Smooth muscle cell (in vitro differentiated cells): ENCODE results near the gene PALLD. TPM values are rescaled to one million over a fixed set of nuclear protein-coding genes. Genes with fewer than 3 reads are reported as not detected.

Source experiments
- DNase-seq: peaks from one replicate; lab custom pipeline; 2025; ENCODE audit not compliant: unreplicated experiment; lab: John Stamatoyannopoulos, UW
- H2AFZ ChIP-seq: fragments of 200-600 bp; sonication (generic); 2 replicates; pipeline ENCODE4 v1.6.0; 2016; ENCODE audit warnings: antibody characterized with exemption, low read depth, mild to moderate bottlenecking
- H3F3A ChIP-seq: fragments of 200-600 bp; sonication (generic); 2 replicates; pipeline ENCODE4 v1.6.0; 2017; ENCODE audit warnings: antibody characterized with exemption, low read depth
- H3K27ac ChIP-seq: fragments of 200-600 bp; sonication (generic); 2 replicates; pipeline ENCODE4 v1.5.1; 2016; ENCODE audit warnings: low read depth, mild to moderate bottlenecking
- H3K27me3 ChIP-seq: fragments of 200-600 bp; sonication (generic); 2 replicates; pipeline ENCODE4 v1.6.1; 2016; ENCODE audit warnings: low read depth, mild to moderate bottlenecking
- H3K36me3 ChIP-seq: fragments of 200-600 bp; sonication (generic); 2 replicates; pipeline ENCODE4 v1.5.1; 2016; ENCODE audit warnings: low read depth
- H3K4me1 ChIP-seq: fragments of 200-600 bp; sonication (generic); 2 replicates; pipeline ENCODE4 v1.5.1; 2016; ENCODE audit warnings: low read depth
- H3K4me2 ChIP-seq: fragments of 200-600 bp; sonication (generic); 2 replicates; pipeline ENCODE4 v1.6.0; 2016; ENCODE audit warnings: mild to moderate bottlenecking
- H3K4me3 ChIP-seq: fragments of 200-600 bp; sonication (generic); 2 replicates; pipeline ENCODE4 v1.5.1; 2016; ENCODE audit warnings: mild to moderate bottlenecking
- H3K79me2 ChIP-seq: fragments of 200-600 bp; sonication (generic); 2 replicates; pipeline ENCODE4 v1.6.0; 2016; ENCODE audit warnings: low read depth, mild to moderate bottlenecking
- H3K9ac ChIP-seq: fragments of 200-600 bp; sonication (generic); 2 replicates; pipeline ENCODE4 v1.6.0; 2016; ENCODE audit warnings: low read depth
- H3K9me3 ChIP-seq: fragments of 200-600 bp; sonication (generic); replicated peaks from 2 replicates; pipeline ENCODE4 v1.5.1; 2016; ENCODE audit warnings: low read depth
- H4K20me1 ChIP-seq: fragments of 200-600 bp; sonication (generic); 2 replicates; pipeline ENCODE4 v1.6.0; 2016; ENCODE audit warnings: low read depth
- WGBS: methylation state at CpG from one replicate; pipeline ENCODE4 v1.1.7; 2016; ENCODE audit warnings: low lambda C conversion rate; 5-methylcytosine and 5-hydroxymethylcytosine counted together
- polyA plus RNA-seq: library from polyadenylated mRNA; unstranded; fragments of >200 nt; fragmentation: Nextera tagmentation; extraction: Ambion mirVana; gene quantifications from 2 replicates; pipeline ENCODE4 v1.2.1, GENCODE V29; 2016
- total RNA-seq: library from RNA; depleted of rRNA; stranded (reverse); fragments of >200 nt; gene quantifications from 2 replicates; pipeline ENCODE4 v1.2.3, GENCODE V29; 2014
- TF ChIP-seq, protein P1 (sequence below): fragments of 200-600 bp; sonication (generic); IDR thresholded peaks from 2 replicates; pipeline ENCODE4 v1.5.1; 2017; ENCODE audit warnings: borderline replicate concordance, mild to moderate bottlenecking, antibody characterized with exemption; ENCODE audit not compliant: insufficient read depth, poor library complexity, severe bottlenecking

Gene PALLD
- total and polyA plus RNA-seq, 2 experiments from 2014 or later, result 354 to 415 TPM

DNA sequence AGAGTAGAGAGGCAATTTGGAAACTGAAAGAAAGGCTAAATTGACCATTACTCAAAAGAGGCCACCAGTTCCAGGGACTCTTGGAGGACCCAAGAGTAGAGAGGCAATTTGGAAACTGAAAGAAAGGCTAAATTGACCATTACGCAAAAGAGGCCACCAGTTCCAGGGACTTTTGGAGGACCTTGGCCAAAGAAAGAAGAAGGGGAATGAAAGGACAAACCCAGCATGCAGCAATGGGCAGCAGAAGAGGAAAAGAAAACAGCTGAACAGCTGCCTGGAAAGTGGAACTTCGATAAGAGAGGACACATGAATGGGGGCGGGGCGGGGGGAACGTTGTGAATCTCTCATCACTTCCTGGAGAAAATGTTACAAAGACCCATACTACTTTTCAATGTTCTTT is 80.8 kb downstream of the PALLD start:
- no peak overlapping the region for H3K27ac ChIP-seq
- H3K4me3 ChIP-seq, result no peak overlapping the region
- H3F3A ChIP-seq, result peaks cover 7% of the 10 kb centered on the region
- H3K79me2 ChIP-seq, result no peaks in the 10 kb centered on the region
- H3K4me1 ChIP-seq, result no peaks in the 10 kb centered on the region
- no peaks in the 10 kb centered on the region for H4K20me1 ChIP-seq
- H3K9me3 ChIP-seq, result no peaks in the 10 kb centered on the region
- no peak overlapping the region for H3K9ac ChIP-seq
- H3K27me3 ChIP-seq, result no peaks in the 10 kb centered on the region
- TF ChIP-seq, protein P1, sequence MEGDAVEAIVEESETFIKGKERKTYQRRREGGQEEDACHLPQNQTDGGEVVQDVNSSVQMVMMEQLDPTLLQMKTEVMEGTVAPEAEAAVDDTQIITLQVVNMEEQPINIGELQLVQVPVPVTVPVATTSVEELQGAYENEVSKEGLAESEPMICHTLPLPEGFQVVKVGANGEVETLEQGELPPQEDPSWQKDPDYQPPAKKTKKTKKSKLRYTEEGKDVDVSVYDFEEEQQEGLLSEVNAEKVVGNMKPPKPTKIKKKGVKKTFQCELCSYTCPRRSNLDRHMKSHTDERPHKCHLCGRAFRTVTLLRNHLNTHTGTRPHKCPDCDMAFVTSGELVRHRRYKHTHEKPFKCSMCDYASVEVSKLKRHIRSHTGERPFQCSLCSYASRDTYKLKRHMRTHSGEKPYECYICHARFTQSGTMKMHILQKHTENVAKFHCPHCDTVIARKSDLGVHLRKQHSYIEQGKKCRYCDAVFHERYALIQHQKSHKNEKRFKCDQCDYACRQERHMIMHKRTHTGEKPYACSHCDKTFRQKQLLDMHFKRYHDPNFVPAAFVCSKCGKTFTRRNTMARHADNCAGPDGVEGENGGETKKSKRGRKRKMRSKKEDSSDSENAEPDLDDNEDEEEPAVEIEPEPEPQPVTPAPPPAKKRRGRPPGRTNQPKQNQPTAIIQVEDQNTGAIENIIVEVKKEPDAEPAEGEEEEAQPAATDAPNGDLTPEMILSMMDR, result no peak
- H3K4me2 ChIP-seq, result no peak overlapping the region
- 89% methylated on average over 5 of the region's 5 CpGs for WGBS
- no peak overlapping the region for H2AFZ ChIP-seq
- no peak for DNase-seq
- H3K36me3 ChIP-seq, result no peaks in the 10 kb centered on the region

GRCh38 chr4:168580228-168580627 is 83.4 kb downstream of the PALLD start:
- Histone ChIP-seq H3K27me3 (no peaks in the 10 kb centered on the region), H3F3A (no peaks in the 10 kb centered on the region), H3K9me3 (no peaks in the 10 kb centered on the region), H3K9ac (no peak overlapping the region), H3K27ac (no peak overlapping the region), H2AFZ (no peak overlapping the region), H3K4me2 (no peak overlapping the region), H3K36me3 (no peaks in the 10 kb centered on the region), H3K4me3 (no peak overlapping the region), H3K4me1 (peaks cover 11% of the 10 kb centered on the region), H3K79me2 (no peaks in the 10 kb centered on the region), H4K20me1 (no peaks in the 10 kb centered on the region)
- WGBS, result 94% methylated on average over 2 of the region's 2 CpGs
- DNase-seq, result no peak
- TF ChIP-seq, protein P1, result no peak

- H3K9me3 ChIP-seq, result no peaks in the 10 kb centered on the region
- peak overlapping the region; percentile 98 for H3K27ac ChIP-seq
- TF ChIP-seq, protein P1, result no peak
- 38% methylated on average over 2 of the region's 2 CpGs for whole genome bisulfite sequencing
- peak overlapping the region; percentile 42 for H3K4me2 ChIP-seq
- peak overlapping the region; percentile 33 for H3K9ac ChIP-seq
- no peaks in the 10 kb centered on the region for H3K27me3 ChIP-seq
- H2AFZ ChIP-seq, result no peak overlapping the region
- H3F3A ChIP-seq, result peaks cover 10% of the 10 kb centered on the region
- DNase-seq, result no peak
- no peak overlapping the region for H3K4me3 ChIP-seq
- no peaks in the 10 kb centered on the region for H3K36me3 ChIP-seq
- peaks cover 34% of the 10 kb centered on the region for H3K4me1 ChIP-seq
- H4K20me1 ChIP-seq, result no peaks in the 10 kb centered on the region
- no peaks in the 10 kb centered on the region for H3K79me2 ChIP-seq
Observed at GRCh38 chr4:168584321-168584771, 87.5 kb downstream of the PALLD start.

- H3K27me3 ChIP-seq, result no peaks in the 10 kb centered on the region
- H3K36me3 ChIP-seq, result no peaks in the 10 kb centered on the region
- H3F3A ChIP-seq, result peaks cover 18% of the 10 kb centered on the region
- no peaks in the 10 kb centered on the region for H3K9me3 ChIP-seq
- peak overlapping the region; percentile 66 for H3K4me2 ChIP-seq
- no peak overlapping the region for H3K4me3 ChIP-seq
- DNase-seq, result peak; percentile 32
- WGBS, result 25% methylated on average over 9 of the region's 9 CpGs
- peak overlapping the region; percentile 98 for H3K27ac ChIP-seq
- H4K20me1 ChIP-seq, result no peaks in the 10 kb centered on the region
- peak overlapping the region; percentile 13 for H3K9ac ChIP-seq
- H3K4me1 ChIP-seq, result peaks cover 38% of the 10 kb centered on the region
- H3K79me2 ChIP-seq, result no peaks in the 10 kb centered on the region
- H2AFZ ChIP-seq, result no peak overlapping the region
- TF ChIP-seq, protein P1, result peak; percentile 69
Observed at GRCh38 chr4:168585168-168586091, 88.6 kb downstream of the PALLD start.
